Neural cell (in vitro differentiated cells): ENCODE data around the gene IFI30. TPM values are rescaled to one million over a fixed set of nuclear protein-coding genes. Genes with fewer than 3 reads are reported as not detected.

Experiments
- H2AFZ ChIP-seq: fragments of 200-600, 300-800 bp; sonication (generic), shearing (Covaris generic); 2 replicates; pipeline ENCODE4 v1.6.0; 2014; ENCODE audit warnings: low read depth, mild to moderate bottlenecking, antibody characterized with exemption, low read length, moderate library complexity
- H3F3A ChIP-seq: fragments of 200-600 bp; shearing (Covaris generic); 2 replicates; pipeline ENCODE4 v1.6.1; 2016; ENCODE audit warnings: mild to moderate bottlenecking, moderate library complexity, mixed read lengths, antibody characterized with exemption, low read length; ENCODE audit not compliant: insufficient read depth, poor library complexity, severe bottlenecking
- H3K27ac ChIP-seq: fragments of 200-600, 300-800 bp; sonication (generic), shearing (Covaris generic); 2 replicates; pipeline ENCODE4 v1.5.1; 2014; ENCODE audit warnings: mild to moderate bottlenecking, low read length, moderate library complexity
- H3K27me3 ChIP-seq: fragments of 300-800, 200-600 bp; sonication (generic), shearing (Covaris generic); 2 replicates; pipeline ENCODE4 v1.6.0; 2014; ENCODE audit warnings: mild to moderate bottlenecking, low read depth, low read length, moderate library complexity; ENCODE audit not compliant: insufficient read depth
- H3K36me3 ChIP-seq: fragments of 300-800, 200-600 bp; sonication (generic), shearing (Covaris generic); 2 replicates; pipeline ENCODE4 v1.5.1; 2014; ENCODE audit warnings: mild to moderate bottlenecking, antibody characterized with exemption, low read length, moderate library complexity; ENCODE audit not compliant: insufficient read depth
- H3K4me2 ChIP-seq: fragments of 300-800, 200-600 bp; sonication (generic), shearing (Covaris generic); 2 replicates; pipeline ENCODE4 v1.6.0; 2014; ENCODE audit warnings: mild to moderate bottlenecking, low read length
- H3K4me3 ChIP-seq: fragments of 300-800, 200-600 bp; sonication (generic), shearing (Covaris generic); 2 replicates; pipeline ENCODE4 v1.5.1; 2014; ENCODE audit warnings: mild to moderate bottlenecking, low read length, moderate library complexity
- H3K79me2 ChIP-seq: fragments of 200-600 bp; shearing (Covaris generic); replicated peaks from 2 replicates; pipeline ENCODE4 v1.6.0; 2014; ENCODE audit warnings: mild to moderate bottlenecking, low read length, moderate library complexity; ENCODE audit not compliant: insufficient read depth
- H3K9ac ChIP-seq: fragments of 300-800, 200-600 bp; sonication (generic), shearing (Covaris generic); 2 replicates; pipeline ENCODE4 v1.6.1; 2016; ENCODE audit warnings: mild to moderate bottlenecking, low read length, mixed read lengths
- H3K9me2 ChIP-seq: fragments of 200-600 bp; shearing (Covaris generic); 2 replicates; pipeline ENCODE4 v1.6.1; 2016; ENCODE audit warnings: mild to moderate bottlenecking, low read length, mixed read lengths; ENCODE audit not compliant: insufficient read depth
- H3K9me3 ChIP-seq: fragments of 200-600, 300-800 bp; sonication (generic), shearing (Covaris generic); 2 replicates; pipeline ENCODE4 v1.6.1; 2016; ENCODE audit warnings: mild to moderate bottlenecking, mixed run types, low read length, moderate library complexity, mixed read lengths
- H4K20me1 ChIP-seq: fragments of 200-600 bp; shearing (Covaris generic); 2 replicates; pipeline ENCODE4 v1.6.1; 2016; ENCODE audit warnings: mild to moderate bottlenecking, mixed run types; ENCODE audit not compliant: insufficient read depth
- CTCF ChIP-seq: fragments of 450-650 bp; IDR thresholded peaks from 2 replicates; pipeline ENCODE4 v1.5.1; 2014; ENCODE audit warnings: antibody characterized with exemption, mild to moderate bottlenecking, moderate library complexity; ENCODE audit not compliant: poor library complexity, severe bottlenecking
- EP300 ChIP-seq: fragments of 450-650 bp; conservative IDR thresholded peaks from 2 replicates; pipeline ENCODE4 v1.6.1; 2014; ENCODE audit warnings: antibody characterized with exemption, mild to moderate bottlenecking, moderate library complexity; ENCODE audit not compliant: poor library complexity, severe bottlenecking
- EZH2 ChIP-seq: fragments of 200-600, 300-800 bp; shearing (Covaris generic), sonication (generic); IDR thresholded peaks from 2 replicates; pipeline ENCODE4 v1.6.1; 2014; ENCODE audit warnings: antibody characterized with exemption, low read length, borderline replicate concordance, mild to moderate bottlenecking; ENCODE audit not compliant: insufficient read depth, poor library complexity, severe bottlenecking
- MXI1 ChIP-seq: fragments of 450-650 bp; conservative IDR thresholded peaks from 2 replicates; pipeline ENCODE4 v1.6.1; 2014; ENCODE audit warnings: antibody characterized with exemption, mild to moderate bottlenecking; ENCODE audit not compliant: poor library complexity, severe bottlenecking
- POLR2AphosphoS5 ChIP-seq: IDR thresholded peaks from 2 replicates; pipeline ENCODE4 v1.6.1; 2012
- RAD21 ChIP-seq: fragments of 450-650 bp; conservative IDR thresholded peaks from 2 replicates; pipeline ENCODE4 v1.6.1; 2014; ENCODE audit warnings: antibody characterized with exemption, mild to moderate bottlenecking, moderate library complexity
- REST ChIP-seq: IDR thresholded peaks from 2 replicates; pipeline ENCODE4 v1.6.1; 2012; ENCODE audit warnings: borderline replicate concordance
- SMC3 ChIP-seq: fragments of 450-650 bp; conservative IDR thresholded peaks from 2 replicates; pipeline ENCODE4 v1.6.1; 2014; ENCODE audit warnings: antibody characterized with exemption, mild to moderate bottlenecking, moderate library complexity; ENCODE audit not compliant: poor library complexity
- TAF1 ChIP-seq: IDR thresholded peaks from 2 replicates; pipeline ENCODE4 v1.6.1; 2012; ENCODE audit warnings: low read depth
- polyA plus RNA-seq: library from polyadenylated mRNA; depleted of rRNA; stranded (reverse); fragments of >200 nt; gene quantifications from 2 replicates; pipeline ENCODE4 v1.2.3, GENCODE V29; 2014

Gene IFI30
- polyA plus RNA-seq, 1 donor from 2014 or later: 0.82 TPM

GRCh38 chr19:18152442-18152816 lies 21.2 kb upstream of the IFI30 start:
- TF ChIP-seq CTCF (peak; percentile 99), TAF1 (no peak), SMC3 (peak; percentile 72), REST (peak; percentile 47), RAD21 (peak; percentile 65), EP300 (no peak), MXI1 (peak; percentile 41), EZH2 (no peak), POLR2AphosphoS5 (no peak)
- Histone ChIP-seq H4K20me1 (no peaks in the 10 kb centered on the region), H3K9ac (peak overlapping the region; percentile 92), H3K9me2 (no peaks in the 10 kb centered on the region), H3K27ac (peak overlapping the region; percentile 96), H3K36me3 (no peaks in the 10 kb centered on the region), H2AFZ (peak overlapping the region; percentile 52), H3K79me2 (peaks cover 5% of the 10 kb centered on the region), H3K9me3 (no peaks in the 10 kb centered on the region), H3K4me3 (peak overlapping the region; percentile 96), H3K27me3 (no peaks in the 10 kb centered on the region), H3F3A (no peaks in the 10 kb centered on the region), H3K4me2 (peak overlapping the region; percentile 34)

GRCh38 chr19:18152817-18153555 lies 20.6 kb upstream of the IFI30 start, which contains the start of gene PIK3R2:
Gene PIK3R2, plus strand, starts transcription at chr19:18153163. Its CDS starts 2,717 bp downstream, at chr19:18155880.
- H2AFZ ChIP-seq: peak within 1 kb of the TSS; percentile 60
- no peaks in the 10 kb centered on the region for H3F3A ChIP-seq
- H3K9me3 ChIP-seq: no peaks in the 10 kb centered on the region
- peaks cover 5% of the 10 kb centered on the region for H3K79me2 ChIP-seq
- no peaks in the 10 kb centered on the region for H3K36me3 ChIP-seq
- no peaks in the 10 kb centered on the region for H3K9me2 ChIP-seq
- TF ChIP-seq REST (peak; percentile 11), SMC3 (peak; percentile 5), POLR2AphosphoS5 (peak; percentile 87), CTCF (no peak), RAD21 (no peak), EP300 (no peak), MXI1 (peak; percentile 74), TAF1 (peak; percentile 74)
- peak within 1 kb of the TSS; percentile 92 for H3K9ac ChIP-seq
- peak within 1 kb of the TSS; percentile 96 for H3K27ac ChIP-seq
- H4K20me1 ChIP-seq: no peaks in the 10 kb centered on the region
- H3K4me3 ChIP-seq: peak within 1 kb of the TSS; percentile 96
- peak within 1 kb of the TSS; percentile 63 for H3K4me2 ChIP-seq
- H3K27me3 ChIP-seq: no peaks in the 10 kb centered on the region
